Panc1 (cell line): Measurements from ENCODE around the gene PUS1. TPM values are rescaled to one million over a fixed set of nuclear protein-coding genes. Genes with fewer than 3 reads are reported as not detected.

Experiments used
- ATAC-seq: fragments of 200-7000 bp; cut with Tn5 transposase; 2 replicates; pipeline ENCODE4 v1.9.1; 2020; ENCODE audit warnings: mild to moderate bottlenecking, moderate library complexity
- BruUV-seq: library from RNA; stranded (reverse); fragments of 400-500 nt; replicated peaks from 2 replicates; lab custom pipeline; 2021; lab: Mats Ljungman, UMichigan
- CTCF ChIA-PET: fragments of 300-600 bp; sonication (Branson Sonifier 250); formaldehyde crosslinking; loops from one replicate; lab custom pipeline; 2022; ENCODE audit warnings: antibody characterized with exemption; lab: Charles Lee
- POLR2A ChIA-PET: fragments of 300-600 bp; sonication (Branson Sonifier 250); formaldehyde crosslinking; loops from one replicate; lab custom pipeline; 2022; ENCODE audit warnings: antibody characterized with exemption; lab: Charles Lee
- DNase-seq: peaks from one replicate; pipeline ENCODE4 v3.0.0-alpha.2; 2010; ENCODE audit warnings: low read depth, low spot score
- H3K27ac ChIP-seq: 2 replicates; pipeline ENCODE4 v1.5.1; 2011; ENCODE audit warnings: mild to moderate bottlenecking, low read length, inconsistent platforms
- H3K27me3 ChIP-seq: fragments of 200-500 bp; sonication (Bioruptor generic); 2 replicates; pipeline ENCODE4 v1.6.0; 2014; ENCODE audit warnings: low read length, inconsistent platforms; ENCODE audit not compliant: control insufficient read depth, insufficient read depth
- H3K36me3 ChIP-seq: fragments of 200-500 bp; sonication (Bioruptor generic); 2 replicates; pipeline ENCODE4 v1.5.1; 2014; ENCODE audit warnings: inconsistent platforms, mild to moderate bottlenecking, low read length, moderate library complexity; ENCODE audit not compliant: control insufficient read depth, insufficient read depth
- H3K4me1 ChIP-seq: 2 replicates; pipeline ENCODE4 v1.5.1; 2011; ENCODE audit warnings: inconsistent platforms, mild to moderate bottlenecking, low read length, moderate library complexity; ENCODE audit not compliant: control insufficient read depth, insufficient read depth
- H3K4me3 ChIP-seq, 2 experiments: 2 replicates each; pipeline ENCODE4 v1.5.1; 2011 to 2012; ENCODE audit warnings: low read depth in 2 of 2, low read length in 2 of 2, mild to moderate bottlenecking in 2 of 2, inconsistent platforms in 1 of 2, moderate library complexity in 1 of 2
- H3K9me3 ChIP-seq: fragments of 200-500 bp; sonication (Bioruptor generic); 2 replicates; pipeline ENCODE4 v1.5.1; 2014; ENCODE audit warnings: low read depth, mild to moderate bottlenecking, inconsistent platforms, low read length, moderate library complexity; ENCODE audit not compliant: control insufficient read depth, insufficient read depth
- POLR2AphosphoS5 ChIP-seq: IDR thresholded peaks from 2 replicates; pipeline ENCODE4 v1.6.1; 2012; ENCODE audit warnings: mild to moderate bottlenecking, low read depth, low read length, moderate library complexity
- SIN3A ChIP-seq: IDR thresholded peaks from 2 replicates; pipeline ENCODE4 v1.6.1; 2012; ENCODE audit warnings: low read depth, mild to moderate bottlenecking, low read length, moderate library complexity, borderline replicate concordance; ENCODE audit not compliant: insufficient read depth
- TCF7L2 ChIP-seq: IDR thresholded peaks from 2 replicates; pipeline ENCODE4 v1.6.1; 2011; ENCODE audit warnings: mild to moderate bottlenecking, low read depth, low read length, inconsistent platforms
- in situ Hi-C: cut with HindIII; loops from 2 replicates; pipeline ENCODE4 v1.10.0; 2016; ENCODE audit warnings: low sequenced_read_pairs, low pct_unique_long_range_greater_than_20kb
- intact Hi-C: fragments of 100-400 bp; cut with micrococcal nuclease; formaldehyde crosslinking; loops from one replicate; pipeline ENCODE4 v1.10.0; 2022; ENCODE audit not compliant: unreplicated experiment
- total RNA-seq: library from RNA; stranded (reverse); gene quantifications from one replicate; pipeline ENCODE4 v1.2.1, GENCODE V29; 2021; ENCODE audit not compliant: unreplicated experiment
- TF ChIP-seq, protein P1 (sequence below): fragments of 450-650 bp; IDR thresholded peaks from 2 replicates; pipeline ENCODE4 v1.5.1; 2017; ENCODE audit warnings: mild to moderate bottlenecking
- TF ChIP-seq, protein P2 (sequence below), 2 experiments: IDR thresholded peaks; 2 replicates each; pipeline ENCODE4 v1.6.1; 2011 to 2012; ENCODE audit warnings: low read depth in 2 of 2, control low read depth in 1 of 2, low read length in 1 of 2, mild to moderate bottlenecking in 1 of 2, moderate library complexity in 1 of 2; ENCODE audit not compliant: insufficient read depth in 1 of 2

Gene PUS1
- total RNA-seq, 1 experiment from 2014 or later = 108 TPM

- POLR2A ChIA-PET = no interaction called here
- in situ Hi-C loops (no loop called here), intact Hi-C loops (no loop called here)
- H3K4me3 ChIP-seq = no peak overlapping the region
- H3K9me3 ChIP-seq = no peaks in the 10 kb centered on the region
- H3K27me3 ChIP-seq = no peaks in the 10 kb centered on the region
- TF ChIP-seq SIN3A (no peak), POLR2AphosphoS5 (no peak), TCF7L2 (no peak)
- TF ChIP-seq, protein P1, sequence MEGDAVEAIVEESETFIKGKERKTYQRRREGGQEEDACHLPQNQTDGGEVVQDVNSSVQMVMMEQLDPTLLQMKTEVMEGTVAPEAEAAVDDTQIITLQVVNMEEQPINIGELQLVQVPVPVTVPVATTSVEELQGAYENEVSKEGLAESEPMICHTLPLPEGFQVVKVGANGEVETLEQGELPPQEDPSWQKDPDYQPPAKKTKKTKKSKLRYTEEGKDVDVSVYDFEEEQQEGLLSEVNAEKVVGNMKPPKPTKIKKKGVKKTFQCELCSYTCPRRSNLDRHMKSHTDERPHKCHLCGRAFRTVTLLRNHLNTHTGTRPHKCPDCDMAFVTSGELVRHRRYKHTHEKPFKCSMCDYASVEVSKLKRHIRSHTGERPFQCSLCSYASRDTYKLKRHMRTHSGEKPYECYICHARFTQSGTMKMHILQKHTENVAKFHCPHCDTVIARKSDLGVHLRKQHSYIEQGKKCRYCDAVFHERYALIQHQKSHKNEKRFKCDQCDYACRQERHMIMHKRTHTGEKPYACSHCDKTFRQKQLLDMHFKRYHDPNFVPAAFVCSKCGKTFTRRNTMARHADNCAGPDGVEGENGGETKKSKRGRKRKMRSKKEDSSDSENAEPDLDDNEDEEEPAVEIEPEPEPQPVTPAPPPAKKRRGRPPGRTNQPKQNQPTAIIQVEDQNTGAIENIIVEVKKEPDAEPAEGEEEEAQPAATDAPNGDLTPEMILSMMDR = no peak
- TF ChIP-seq, protein P2, sequence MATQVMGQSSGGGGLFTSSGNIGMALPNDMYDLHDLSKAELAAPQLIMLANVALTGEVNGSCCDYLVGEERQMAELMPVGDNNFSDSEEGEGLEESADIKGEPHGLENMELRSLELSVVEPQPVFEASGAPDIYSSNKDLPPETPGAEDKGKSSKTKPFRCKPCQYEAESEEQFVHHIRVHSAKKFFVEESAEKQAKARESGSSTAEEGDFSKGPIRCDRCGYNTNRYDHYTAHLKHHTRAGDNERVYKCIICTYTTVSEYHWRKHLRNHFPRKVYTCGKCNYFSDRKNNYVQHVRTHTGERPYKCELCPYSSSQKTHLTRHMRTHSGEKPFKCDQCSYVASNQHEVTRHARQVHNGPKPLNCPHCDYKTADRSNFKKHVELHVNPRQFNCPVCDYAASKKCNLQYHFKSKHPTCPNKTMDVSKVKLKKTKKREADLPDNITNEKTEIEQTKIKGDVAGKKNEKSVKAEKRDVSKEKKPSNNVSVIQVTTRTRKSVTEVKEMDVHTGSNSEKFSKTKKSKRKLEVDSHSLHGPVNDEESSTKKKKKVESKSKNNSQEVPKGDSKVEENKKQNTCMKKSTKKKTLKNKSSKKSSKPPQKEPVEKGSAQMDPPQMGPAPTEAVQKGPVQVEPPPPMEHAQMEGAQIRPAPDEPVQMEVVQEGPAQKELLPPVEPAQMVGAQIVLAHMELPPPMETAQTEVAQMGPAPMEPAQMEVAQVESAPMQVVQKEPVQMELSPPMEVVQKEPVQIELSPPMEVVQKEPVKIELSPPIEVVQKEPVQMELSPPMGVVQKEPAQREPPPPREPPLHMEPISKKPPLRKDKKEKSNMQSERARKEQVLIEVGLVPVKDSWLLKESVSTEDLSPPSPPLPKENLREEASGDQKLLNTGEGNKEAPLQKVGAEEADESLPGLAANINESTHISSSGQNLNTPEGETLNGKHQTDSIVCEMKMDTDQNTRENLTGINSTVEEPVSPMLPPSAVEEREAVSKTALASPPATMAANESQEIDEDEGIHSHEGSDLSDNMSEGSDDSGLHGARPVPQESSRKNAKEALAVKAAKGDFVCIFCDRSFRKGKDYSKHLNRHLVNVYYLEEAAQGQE (IDR thresholded peaks at IDR 0.05; ENCODE audit: insufficient read depth in 1 of 2, low read depth in 2 of 2, low read length in 1 of 2) = no peak
- no peak overlapping the region for H3K27ac ChIP-seq
- no peaks in the 10 kb centered on the region for H3K4me1 ChIP-seq
- ATAC-seq = no peak
- DNase-seq = no peak
- H3K36me3 ChIP-seq = no peaks in the 10 kb centered on the region
- CTCF ChIA-PET = no interaction called here
- no TSS peak for BruUV-seq
Measured at GRCh38 chr12:131975228-131975627, 46.2 kb downstream of the PUS1 start.

GRCh38 chr12:131979606-131980005 lies 50.5 kb downstream of the PUS1 start:
- POLR2A ChIA-PET = interaction anchor here (0.6 kb wide), 1 partner anchor 95 kb away, joined by 4 read pairs; no protein-coding TSS in a partner anchor
- BruUV-seq = no TSS peak
- in situ Hi-C loops (no loop called here), intact Hi-C loops (no loop called here)
- Histone ChIP-seq H3K27ac (no peak overlapping the region), H3K4me1 (no peaks in the 10 kb centered on the region), H3K27me3 (no peaks in the 10 kb centered on the region), H3K9me3 (no peaks in the 10 kb centered on the region), H3K36me3 (peaks cover 2% of the 10 kb centered on the region; the same call in 1 of the 2 replicates), H3K4me3 (no peak overlapping the region)
- no peak for DNase-seq
- CTCF ChIA-PET = no interaction called here
- ATAC-seq = no peak
- TF ChIP-seq, protein P1 = no peak
- TF ChIP-seq POLR2AphosphoS5 (no peak), SIN3A (no peak), TCF7L2 (no peak)
- TF ChIP-seq, protein P2 (IDR thresholded peaks at IDR 0.05; ENCODE audit: insufficient read depth in 1 of 2, low read depth in 2 of 2, low read length in 1 of 2) = no peak
